H54 (cell line): Measurements from ENCODE around the gene MARK2.

ENCODE experiments used
- DNase-seq: peaks from one replicate; pipeline ENCODE4 v3.0.0; 2011; ENCODE audit warnings: low spot score, mixed read lengths; ENCODE audit not compliant: insufficient read length
- FAIRE-seq: peaks from 3 replicates; lab custom pipeline; 2011; peaks lifted over from hg19 to GRCh38; lab: Jason Lieb, UNC
- POLR2A ChIP-seq: IDR thresholded peaks from 2 replicates; pipeline ENCODE4 v1.6.1; 2011; ENCODE audit warnings: low read depth, mild to moderate bottlenecking, low read length

The MARK2 gene

GRCh38 chr11:63937713-63938478 lies 99.0 kb downstream of the MARK2 start:
- no peak for FAIRE-seq
- DNase-seq, result peak; percentile 51
- no peak for TF ChIP-seq POLR2A

GRCh38 chr11:63938479-63939396 lies 99.8 kb downstream of the MARK2 start, which contains the start of gene NAA40:
Gene NAA40 (plus strand): TSS chr11:63939002. CDS start chr11:63939097, 95 bp downstream.
- TF ChIP-seq POLR2A, result peak; percentile 84
- no peak for FAIRE-seq
- DNase-seq, result peak; percentile 99

- DNase-seq, result no peak
- no peak for FAIRE-seq
- no peak for TF ChIP-seq POLR2A
Observed at GRCh38 chr11:63939397-63939891, 100.5 kb downstream of the MARK2 start.

GRCh38 chr11:63940786-63941185 lies 101.9 kb downstream of the MARK2 start:
- FAIRE-seq, result no peak
- TF ChIP-seq POLR2A, result no peak
- no peak for DNase-seq

- no peak for TF ChIP-seq POLR2A
- FAIRE-seq (no peak), DNase-seq (no peak)
Observed at GRCh38 chr11:63941901-63942300, 103.0 kb downstream of the MARK2 start.

- no peak for TF ChIP-seq POLR2A
- no peak for FAIRE-seq
- DNase-seq, result no peak
Observed at GRCh38 chr11:63942803-63943202, 103.9 kb downstream of the MARK2 start.

- FAIRE-seq (no peak), DNase-seq (no peak)
- TF ChIP-seq POLR2A, result no peak
Observed at GRCh38 chr11:63944987-63945386, 106.1 kb downstream of the MARK2 start.

GRCh38 chr11:63945477-63946163 lies 106.7 kb downstream of the MARK2 start:
- TF ChIP-seq POLR2A, result no peak
- FAIRE-seq, result no peak
- DNase-seq, result peak; percentile 72

- no peak for FAIRE-seq
- DNase-seq, result no peak
- no peak for TF ChIP-seq POLR2A
Observed at GRCh38 chr11:63951779-63952536, 113.0 kb downstream of the MARK2 start.

- no peak for TF ChIP-seq POLR2A
- DNase-seq (no peak), FAIRE-seq (no peak)
Observed at GRCh38 chr11:63952570-63952969, 113.7 kb downstream of the MARK2 start.

GRCh38 chr11:63958008-63958407 lies 119.1 kb downstream of the MARK2 start:
- no peak for FAIRE-seq
- DNase-seq, result no peak
- TF ChIP-seq POLR2A, result no peak
